T-cell (primary cell): ENCODE results near the gene CPZ. TPM values are rescaled to one million over a fixed set of nuclear protein-coding genes. Genes with fewer than 3 reads are reported as not detected.

Experiments used
- ATAC-seq, 4 experiments: fragments of 200-7000 bp in 3 of 4; fragments of 150-1000 bp in 1 of 4; cut with Tn5 transposase; replicated peaks in 1 of 4; 1 replicate in 3 of 4; 2 replicates in 1 of 4; pipeline ENCODE4 v1.10.0; 2021; ENCODE audit warnings: moderate library complexity in 3 of 4, mild to moderate bottlenecking in 2 of 4, moderate number of reproducible peaks in 1 of 4
- CTCF ChIA-PET, 2 donors: fragments of 300-600 bp; sonication (Branson Sonifier 250); formaldehyde crosslinking; loops; one replicate each; lab custom pipeline; 2022; ENCODE audit warnings: antibody characterized with exemption in 2 of 2; lab: Charles Lee
- POLR2A ChIA-PET, 2 donors: fragments of 300-600 bp; sonication (Branson Sonifier 250); formaldehyde crosslinking; loops; one replicate each; lab custom pipeline; 2022; ENCODE audit warnings: antibody characterized with exemption in 2 of 2; lab: Charles Lee
- DNase-seq, 35 experiments: peaks; one replicate each; pipeline versions ENCODE4 v3.0.0 to v3.0.0-alpha.2; 2013 to 2023
- H3K27ac ChIP-seq: one replicate; pipeline ENCODE4 v1.5.1; 2013; ENCODE audit warnings: low read length
- H3K27me3 ChIP-seq, 2 experiments: replicated peaks in 1 of 2; 1 replicate in 1 of 2; 2 replicates in 1 of 2; pipeline versions ENCODE4 v1.6.1 to v1.7.0; 2013; ENCODE audit warnings: low read length in 1 of 2, mixed read lengths in 1 of 2; ENCODE audit not compliant: control insufficient read depth in 2 of 2, insufficient read depth in 2 of 2; ENCODE audit errors: extremely low read depth in 1 of 2
- H3K36me3 ChIP-seq, 2 donors: 1 replicate in 1 of 2; 2 replicates in 1 of 2; pipeline versions ENCODE4 v1.6.1 to v1.7.0; 2013; ENCODE audit warnings: low read length in 1 of 2; ENCODE audit not compliant: control insufficient read depth in 2 of 2, insufficient read depth in 1 of 2; ENCODE audit errors: extremely low read depth in 1 of 2
- H3K4me1 ChIP-seq, 2 experiments: 1 replicate in 1 of 2; 2 replicates in 1 of 2; pipeline versions ENCODE4 v1.6.1 to v1.7.0; 2013; ENCODE audit warnings: low read length in 2 of 2, mixed read lengths in 1 of 2; ENCODE audit not compliant: insufficient read depth in 2 of 2, control insufficient read depth in 1 of 2; ENCODE audit errors: extremely low read depth in 1 of 2
- H3K4me3 ChIP-seq, 2 donors: 1 replicate in 1 of 2; 2 replicates in 1 of 2; pipeline versions ENCODE4 v1.5.1 to v1.7.0; 2013; ENCODE audit warnings: mild to moderate bottlenecking in 2 of 2, low read length in 1 of 2, moderate library complexity in 1 of 2; ENCODE audit not compliant: control insufficient read depth in 1 of 2; ENCODE audit errors: extremely low read depth in 1 of 2
- H3K9me3 ChIP-seq: 2 replicates; pipeline ENCODE4 v1.7.0; 2013
- H3K27ac Mint-ChIP-seq, 2 donors: one replicate each; pipeline ENCODE4 v1.8.0; 2020 to 2021; ENCODE audit warnings: mild to moderate bottlenecking in 2 of 2, mixed read lengths in 2 of 2
- H3K27me3 Mint-ChIP-seq, 2 donors: one replicate each; pipeline ENCODE4 v1.8.0; 2021 to 2022; ENCODE audit warnings: mixed read lengths in 2 of 2
- H3K36me3 Mint-ChIP-seq: one replicate; pipeline ENCODE4 v1.8.0; 2021; ENCODE audit warnings: mixed read lengths
- H3K4me1 Mint-ChIP-seq, 3 donors: one replicate each; pipeline ENCODE4 v1.8.0; 2020 to 2022; ENCODE audit warnings: mixed read lengths in 3 of 3, mild to moderate bottlenecking in 1 of 3
- H3K4me3 Mint-ChIP-seq, 3 donors: one replicate each; pipeline ENCODE4 v1.8.0; 2020 to 2022; ENCODE audit warnings: mild to moderate bottlenecking in 3 of 3, mixed read lengths in 3 of 3, moderate library complexity in 3 of 3
- H3K9me3 Mint-ChIP-seq, 3 donors: one replicate each; pipeline ENCODE4 v1.8.0; 2020 to 2022; ENCODE audit warnings: mixed read lengths in 3 of 3
- WGBS: methylation state at CpG from one replicate; pipeline ENCODE4 v1.1.5; 2013; ENCODE audit warnings: missing lambda C conversion rate; ENCODE audit not compliant: insufficient coverage; 5-methylcytosine and 5-hydroxymethylcytosine counted together
- total RNA-seq, 35 experiments: library from RNA in 6 of 35; stranded (reverse) in 6 of 35; fragments of 120-200 nt in 1 of 35; gene quantifications; one replicate each; pipeline versions ENCODE4 v1.2.1 to v1.2.4 and lab custom pipeline; 2013 to 2026

The CPZ gene
- total RNA-seq, 5 donors from 2014 or later (not counting 1 experiment from before 2014, with no cell fraction given): 0.18 to 0.32 TPM; not detected in 3

DNA sequence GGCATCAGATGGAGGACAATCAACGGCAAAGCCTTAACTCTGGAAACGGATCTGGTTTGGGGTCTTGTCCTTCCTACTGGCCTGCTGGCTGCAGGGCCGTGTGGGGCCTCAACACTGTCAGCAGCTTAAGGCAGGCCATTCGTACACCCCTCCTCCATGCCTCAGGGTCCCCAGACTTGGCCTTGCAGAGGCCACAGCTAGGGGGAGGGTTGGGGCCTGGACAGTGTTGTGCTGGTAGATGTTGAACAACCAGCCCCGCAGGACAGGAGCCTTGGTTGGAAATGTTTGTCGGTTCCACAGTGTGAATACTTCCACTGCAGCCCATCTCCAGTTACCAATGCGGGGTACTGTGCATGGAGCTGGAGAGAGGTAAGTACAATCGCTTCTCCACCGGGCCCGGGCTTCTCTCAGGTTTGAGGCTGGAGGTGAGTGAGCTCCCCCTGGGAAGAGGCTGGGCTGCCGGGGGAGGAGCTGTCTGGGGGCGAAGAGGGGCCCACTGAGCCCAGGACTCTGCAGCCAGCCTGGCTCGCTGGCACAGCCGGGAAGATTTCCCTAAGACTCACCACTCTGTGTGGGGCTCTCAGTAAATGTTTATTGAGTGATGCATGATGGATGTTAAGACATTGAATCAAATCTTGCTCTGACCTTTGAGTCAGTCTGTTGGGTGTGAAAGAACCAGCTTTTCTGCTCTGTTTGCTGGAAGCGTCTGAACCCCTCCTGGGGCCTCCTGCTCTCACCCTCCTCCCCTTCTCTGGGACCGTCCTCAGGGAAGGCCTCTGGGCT lies 32.1 kb upstream of the CPZ start:
- peaks cover 0 to 25% of the 10 kb centered on the region in 2 experiments for H3K27me3 ChIP-seq
- 77% methylated on average over 4 of the region's 16 CpGs for WGBS
- Mint-ChIP-seq H3K4me3 (no peak overlapping the region), H3K36me3 (no peaks in the 10 kb centered on the region), H3K4me1 (no peaks in the 10 kb centered on the region), H3K27ac (no peak overlapping the region), H3K9me3 (no peaks in the 10 kb centered on the region), H3K27me3 (peaks cover 0 to 3% of the 10 kb centered on the region in 2 donors)
- H3K4me3 ChIP-seq: no peak overlapping the region
- ChIA-PET CTCF (no interaction called here), POLR2A (no interaction called here)
- ATAC-seq (no peak), DNase-seq (no peak)
- H3K4me1 ChIP-seq: no peaks in the 10 kb centered on the region
- H3K27ac ChIP-seq: no peak overlapping the region
- H3K36me3 ChIP-seq: no peaks in the 10 kb centered on the region
- H3K9me3 ChIP-seq: no peaks in the 10 kb centered on the region

DNA sequence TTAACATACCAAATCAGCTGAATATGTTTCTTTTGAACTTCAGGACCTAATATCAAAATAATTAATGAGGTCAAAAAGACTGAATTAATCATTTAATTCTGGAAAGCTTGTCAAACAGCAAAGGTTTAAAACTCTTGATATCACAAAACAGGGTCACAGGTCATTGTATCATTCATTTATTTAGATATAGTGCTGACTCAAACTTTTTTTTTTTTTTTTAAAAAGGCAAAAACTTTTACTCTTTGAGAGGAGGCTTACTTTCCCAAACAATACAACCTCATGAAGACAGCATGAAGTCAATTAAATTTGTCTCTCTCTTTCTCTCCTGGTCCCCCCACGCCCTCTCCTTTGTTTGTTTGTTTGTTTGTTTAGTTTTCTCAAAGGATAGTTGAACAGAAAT lies 28.0 kb upstream of the CPZ start:
- H3K4me1 Mint-ChIP-seq: no peaks in the 10 kb centered on the region
- POLR2A ChIA-PET: interaction anchor here in 1 of 2 donors (0.7 kb wide), 1 partner anchor 314 kb away, joined by 3 read pairs; no protein-coding TSS in a partner anchor
- DNase-seq (no peak), ATAC-seq (no peak)
- no peak overlapping the region for H3K4me3 Mint-ChIP-seq
- H3K27me3 Mint-ChIP-seq: peaks cover 0 to 2% of the 10 kb centered on the region in 2 donors
- Histone ChIP-seq H3K27ac (no peak overlapping the region), H3K4me3 (no peak overlapping the region), H3K36me3 (no peaks in the 10 kb centered on the region), H3K9me3 (no peaks in the 10 kb centered on the region), H3K4me1 (no peaks in the 10 kb centered on the region), H3K27me3 (peaks cover 0 to 20% of the 10 kb centered on the region in 2 experiments)
- H3K36me3 Mint-ChIP-seq: no peaks in the 10 kb centered on the region
- H3K27ac Mint-ChIP-seq: no peak overlapping the region
- WGBS: no CpG with 5 or more reads among the region's 1 CpG
- CTCF ChIA-PET: interaction anchor here in 1 of 2 donors (0.6 kb wide), 1 partner anchor 50 kb away, joined by 3 read pairs; no protein-coding TSS in a partner anchor
- H3K9me3 Mint-ChIP-seq: no peaks in the 10 kb centered on the region

DNA sequence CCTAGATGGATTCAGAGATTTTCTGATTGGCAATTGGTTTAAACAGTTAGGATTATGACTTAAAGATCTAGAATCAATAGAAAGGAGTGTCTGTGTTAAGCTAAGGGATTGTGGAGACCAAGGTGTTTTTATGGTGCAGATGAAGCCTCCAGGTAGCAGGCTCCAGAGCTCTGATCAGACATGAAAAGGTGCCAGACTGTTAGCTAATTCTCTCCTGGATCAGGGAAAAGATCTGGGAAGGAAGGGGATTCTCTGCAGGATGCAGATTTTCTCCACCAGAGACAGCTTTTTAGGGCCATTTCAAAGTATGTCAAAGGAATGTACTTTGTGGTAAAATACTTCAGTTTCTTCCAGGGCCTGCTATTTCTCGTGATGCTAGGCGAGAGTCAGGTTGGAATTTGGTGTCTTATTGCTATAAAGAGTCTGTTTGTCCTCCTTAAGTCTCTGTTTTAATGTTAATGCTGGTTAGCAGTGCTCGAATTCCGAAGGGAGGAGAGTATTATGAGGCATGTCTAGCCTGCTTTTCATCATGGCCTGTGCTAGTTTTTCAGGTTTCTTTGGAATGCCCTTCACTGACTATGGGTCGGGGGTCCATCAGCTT lies 24.4 kb upstream of the CPZ start:
- ChIA-PET CTCF (no interaction called here), POLR2A (no interaction called here)
- no peaks in the 10 kb centered on the region for H3K4me1 Mint-ChIP-seq
- Histone ChIP-seq H3K9me3 (no peaks in the 10 kb centered on the region), H3K36me3 (no peaks in the 10 kb centered on the region), H3K4me3 (no peak overlapping the region), H3K4me1 (no peaks in the 10 kb centered on the region), H3K27me3 (peaks cover 0 to 8% of the 10 kb centered on the region in 2 experiments), H3K27ac (no peak overlapping the region)
- 72% methylated on average over 4 of the region's 5 CpGs for WGBS
- DNase-seq: no peak
- no peaks in the 10 kb centered on the region for H3K36me3 Mint-ChIP-seq
- H3K27ac Mint-ChIP-seq: no peak overlapping the region
- no peak for ATAC-seq
- no peaks in the 10 kb centered on the region for H3K9me3 Mint-ChIP-seq
- peaks cover 0 to 2% of the 10 kb centered on the region in 2 donors for H3K27me3 Mint-ChIP-seq
- H3K4me3 Mint-ChIP-seq: no peak overlapping the region

DNA sequence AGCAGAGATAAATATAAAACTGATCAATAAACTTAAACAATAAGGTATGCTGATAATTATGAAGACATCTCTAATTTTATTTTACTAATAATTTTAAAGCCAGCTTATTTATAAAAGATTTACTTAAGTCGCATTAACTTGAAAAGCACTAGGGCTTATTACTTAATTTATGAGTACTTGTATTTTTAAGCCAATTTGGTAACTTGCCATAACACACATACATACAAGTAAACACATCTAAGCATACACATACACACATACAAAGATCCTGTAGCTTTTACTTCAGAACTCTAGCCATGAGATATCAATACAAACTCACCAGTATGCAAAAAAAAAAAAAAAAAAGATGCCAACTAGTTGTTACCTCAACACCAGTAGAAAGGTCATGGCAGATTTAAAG lies 22.4 kb upstream of the CPZ start:
- ChIA-PET POLR2A (no interaction called here), CTCF (interaction anchor here in 1 of 2 donors (0.7 kb wide), 1 partner anchor 795 kb away, joined by 6 read pairs; no protein-coding TSS in a partner anchor)
- Histone ChIP-seq H3K4me3 (no peak overlapping the region), H3K9me3 (no peaks in the 10 kb centered on the region), H3K27ac (no peak overlapping the region), H3K36me3 (no peaks in the 10 kb centered on the region), H3K4me1 (no peaks in the 10 kb centered on the region), H3K27me3 (peaks cover 0 to 13% of the 10 kb centered on the region in 2 experiments)
- no peaks in the 10 kb centered on the region for H3K9me3 Mint-ChIP-seq
- H3K27ac Mint-ChIP-seq: no peak overlapping the region
- peaks cover 0 to 2% of the 10 kb centered on the region in 2 donors for H3K27me3 Mint-ChIP-seq
- no CpG with 5 or more reads among the region's 1 CpG for WGBS
- H3K4me3 Mint-ChIP-seq: no peak overlapping the region
- DNase-seq: no peak
- H3K4me1 Mint-ChIP-seq: no peaks in the 10 kb centered on the region
- no peak for ATAC-seq
- no peaks in the 10 kb centered on the region for H3K36me3 Mint-ChIP-seq

DNA sequence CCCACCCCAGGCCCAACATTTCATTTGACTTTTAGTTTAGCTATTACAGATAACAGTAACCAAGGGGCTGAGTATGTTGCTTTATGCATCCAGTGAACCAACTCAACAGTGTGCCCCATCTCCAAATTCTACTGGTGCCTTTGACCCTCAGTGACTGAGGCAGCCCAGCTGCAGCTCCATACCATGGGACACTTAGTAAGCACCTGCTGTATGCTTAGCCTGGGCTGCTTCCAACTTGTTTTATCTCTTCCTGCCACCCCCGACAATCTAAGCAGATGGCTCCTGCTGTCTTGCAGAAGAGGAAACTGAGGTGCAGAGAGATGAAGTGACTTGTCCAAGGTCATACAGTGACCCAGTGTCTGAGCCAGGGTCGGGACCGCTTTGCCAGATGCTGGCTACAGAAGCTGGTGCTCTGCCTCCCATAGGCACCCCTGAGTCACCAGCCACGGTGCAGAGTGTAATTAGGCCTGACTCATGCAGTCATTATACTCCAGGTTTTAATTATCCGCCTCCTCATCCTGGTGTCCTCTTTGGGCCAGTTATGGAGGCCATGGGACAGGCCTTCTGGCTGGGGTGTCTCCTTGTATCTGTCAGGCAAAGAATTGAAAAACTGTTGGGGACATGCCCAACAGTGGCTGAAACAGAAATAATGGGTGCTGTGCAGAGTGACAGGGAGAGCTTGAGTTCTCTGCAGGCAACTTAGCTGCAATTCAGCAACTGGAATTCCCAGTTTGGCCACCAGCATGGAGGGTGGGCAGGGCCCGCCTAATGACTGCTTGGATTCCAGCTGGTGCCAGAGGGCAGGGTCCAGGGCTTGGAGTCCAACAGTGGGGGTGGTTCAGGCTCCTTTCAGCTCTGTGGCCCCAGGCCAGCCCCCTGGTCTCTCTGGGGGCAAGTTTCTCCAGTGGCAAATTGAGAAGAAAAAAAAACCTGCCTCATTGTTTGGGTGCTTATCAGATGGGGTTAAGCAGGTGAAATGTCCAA lies 20.6 kb upstream of the CPZ start:
- WGBS: 81% methylated on average over 4 of the region's 6 CpGs
- Histone ChIP-seq H3K9me3 (no peaks in the 10 kb centered on the region), H3K27me3 (peaks cover 0 to 14% of the 10 kb centered on the region in 2 experiments), H3K4me3 (no peak overlapping the region), H3K4me1 (no peaks in the 10 kb centered on the region), H3K36me3 (no peaks in the 10 kb centered on the region), H3K27ac (no peak overlapping the region)
- Mint-ChIP-seq H3K9me3 (no peaks in the 10 kb centered on the region), H3K27me3 (peaks cover 8 to 9% of the 10 kb centered on the region in 2 donors), H3K4me3 (no peak overlapping the region), H3K36me3 (no peaks in the 10 kb centered on the region), H3K4me1 (no peaks in the 10 kb centered on the region), H3K27ac (no peak overlapping the region)
- DNase-seq (no peak), ATAC-seq (no peak)
- CTCF ChIA-PET: no interaction called here
- POLR2A ChIA-PET: no interaction called here

DNA sequence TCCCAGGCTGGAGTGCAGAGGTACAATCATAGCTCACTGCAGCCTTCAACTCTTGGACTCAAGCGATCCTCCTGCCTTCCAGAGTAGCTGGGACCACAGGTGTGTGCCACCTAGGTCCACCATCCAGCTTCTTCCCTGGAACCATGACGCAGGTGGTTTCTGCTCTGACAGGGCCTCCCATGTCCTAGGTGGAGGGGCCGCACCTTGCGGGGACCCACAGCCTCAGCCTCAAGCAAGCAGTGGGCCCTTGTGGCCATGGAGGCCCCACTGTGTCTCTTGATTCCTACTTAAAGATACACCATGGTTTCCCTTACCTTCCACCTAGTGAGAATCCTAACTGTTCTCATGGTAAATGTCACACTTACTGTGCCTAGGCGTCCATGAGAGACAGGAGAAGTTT lies 19.3 kb upstream of the CPZ start:
- DNase-seq (no peak), ATAC-seq (no peak)
- Mint-ChIP-seq H3K27ac (no peak overlapping the region), H3K9me3 (no peaks in the 10 kb centered on the region), H3K4me1 (no peaks in the 10 kb centered on the region), H3K4me3 (no peak overlapping the region), H3K36me3 (no peaks in the 10 kb centered on the region), H3K27me3 (peaks cover 13 to 14% of the 10 kb centered on the region in 2 donors)
- H3K36me3 ChIP-seq: no peaks in the 10 kb centered on the region
- no peak overlapping the region for H3K4me3 ChIP-seq
- ChIA-PET CTCF (no interaction called here), POLR2A (no interaction called here)
- no peak overlapping the region for H3K27ac ChIP-seq
- no peaks in the 10 kb centered on the region for H3K4me1 ChIP-seq
- peaks cover 0 to 16% of the 10 kb centered on the region in 2 experiments for H3K27me3 ChIP-seq
- H3K9me3 ChIP-seq: no peaks in the 10 kb centered on the region
- 93% methylated on average over 2 of the region's 5 CpGs for WGBS
